ENCODE results near the gene PDGFC. TPM values are rescaled to one million over a fixed set of nuclear protein-coding genes. Genes with fewer than 3 reads are reported as not detected.

Gene PDGFC
- total and polyA plus RNA-seq, 2 of the 8 experiments (the other 6 are each of a cell fraction or from before 2014, with no cell fraction given): 0.65 to 2.7 TPM

GRCh38 chr4:156959298-156959702 is 12.3 kb downstream of the PDGFC start (continued):
- TF ChIP-seq, protein P1, sequence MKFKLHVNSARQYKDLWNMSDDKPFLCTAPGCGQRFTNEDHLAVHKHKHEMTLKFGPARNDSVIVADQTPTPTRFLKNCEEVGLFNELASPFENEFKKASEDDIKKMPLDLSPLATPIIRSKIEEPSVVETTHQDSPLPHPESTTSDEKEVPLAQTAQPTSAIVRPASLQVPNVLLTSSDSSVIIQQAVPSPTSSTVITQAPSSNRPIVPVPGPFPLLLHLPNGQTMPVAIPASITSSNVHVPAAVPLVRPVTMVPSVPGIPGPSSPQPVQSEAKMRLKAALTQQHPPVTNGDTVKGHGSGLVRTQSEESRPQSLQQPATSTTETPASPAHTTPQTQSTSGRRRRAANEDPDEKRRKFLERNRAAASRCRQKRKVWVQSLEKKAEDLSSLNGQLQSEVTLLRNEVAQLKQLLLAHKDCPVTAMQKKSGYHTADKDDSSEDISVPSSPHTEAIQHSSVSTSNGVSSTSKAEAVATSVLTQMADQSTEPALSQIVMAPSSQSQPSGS (IDR thresholded peaks at IDR 0.05; ENCODE audit: low read length): no peak
- no peak for TF ChIP-seq CHD7 (IDR thresholded peaks at IDR 0.05; ENCODE audit: insufficient replicate concordance, low read length)
- TF ChIP-seq SUZ12 (IDR thresholded peaks at IDR 0.05; ENCODE audit: low read length): no peak
- no peak for TF ChIP-seq POU5F1 (IDR thresholded peaks at IDR 0.05; ENCODE audit: low read depth, low read length)
